Measurements from ENCODE around the gene GSTK1. TPM values are rescaled to one million over a fixed set of nuclear protein-coding genes. Genes with fewer than 3 reads are reported as not detected.
A peak's percentile ranks its signal among the peaks of the same experiment; 100 is the strongest.

The GSTK1 gene
- total RNA-seq, 1 experiment from 2014 or later: 131 TPM

GRCh38 chr7:143265017-143265693, 1.9 kb downstream of the GSTK1 start:
- Histone ChIP-seq H3K4me1 (replicated peaks) (peaks cover 4% of the 10 kb centered on the region; the same call in 1 of the 2 replicates), H3K9me3 (replicated peaks) (no peaks in the 10 kb centered on the region), H3K27ac (no peak overlapping the region), H3K4me3 (no peak overlapping the region), H3K36me3 (peaks cover 39% of the 10 kb centered on the region), H3K27me3 (replicated peaks) (no peaks in the 10 kb centered on the region)
- no peak for DNase-seq (ENCODE audit: low read depth in 1 of 2, low spot score in 2 of 2)

- no peak for DNase-seq (ENCODE audit: low read depth in 1 of 2, low spot score in 2 of 2)
- Histone ChIP-seq H3K4me3 (no peak overlapping the region), H3K27me3 (replicated peaks) (no peaks in the 10 kb centered on the region)
These were observed 6.0 kb downstream of the GSTK1 start for GRCh38 chr7:143269251-143269650.

DNA sequence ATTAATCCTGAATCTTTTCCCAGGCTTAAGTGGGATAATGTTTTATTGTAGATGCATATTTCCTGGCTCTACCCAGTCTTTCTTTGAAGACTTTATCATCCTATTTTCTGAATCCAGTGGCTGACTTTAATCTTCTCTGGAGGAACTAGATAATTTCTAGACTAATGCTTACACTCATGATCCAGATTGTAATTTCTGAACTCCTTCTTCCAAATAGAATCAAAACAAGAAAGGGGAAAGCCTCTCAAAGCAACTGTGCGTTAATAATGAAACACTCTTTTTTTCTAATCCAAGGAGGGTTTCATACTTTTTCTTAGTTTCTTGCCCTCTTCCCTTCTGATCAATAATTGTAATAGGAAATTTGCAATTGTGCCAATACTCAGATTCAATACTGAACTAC, 8.0 kb downstream of the GSTK1 start:
- Histone ChIP-seq H3K27ac (no peak overlapping the region), H3K4me3 (no peak overlapping the region), H3K36me3 (peaks cover 33% of the 10 kb centered on the region), H3K4me1 (replicated peaks) (no peaks in the 10 kb centered on the region), H3K9me3 (replicated peaks) (no peaks in the 10 kb centered on the region), H3K27me3 (replicated peaks) (no peaks in the 10 kb centered on the region)
- DNase-seq (ENCODE audit: low read depth in 1 of 2, low spot score in 2 of 2): no peak

More at GRCh38 chr7:143269251-143269650, 6.0 kb downstream of the GSTK1 start:
- no peak overlapping the region for H3K27ac ChIP-seq
- H3K4me1 ChIP-seq (replicated peaks): peaks cover under 1% of the 10 kb centered on the region; the same call in 1 of the 2 replicates
- H3K36me3 ChIP-seq: peaks cover 39% of the 10 kb centered on the region
- H3K9me3 ChIP-seq (replicated peaks): no peaks in the 10 kb centered on the region

DNA sequence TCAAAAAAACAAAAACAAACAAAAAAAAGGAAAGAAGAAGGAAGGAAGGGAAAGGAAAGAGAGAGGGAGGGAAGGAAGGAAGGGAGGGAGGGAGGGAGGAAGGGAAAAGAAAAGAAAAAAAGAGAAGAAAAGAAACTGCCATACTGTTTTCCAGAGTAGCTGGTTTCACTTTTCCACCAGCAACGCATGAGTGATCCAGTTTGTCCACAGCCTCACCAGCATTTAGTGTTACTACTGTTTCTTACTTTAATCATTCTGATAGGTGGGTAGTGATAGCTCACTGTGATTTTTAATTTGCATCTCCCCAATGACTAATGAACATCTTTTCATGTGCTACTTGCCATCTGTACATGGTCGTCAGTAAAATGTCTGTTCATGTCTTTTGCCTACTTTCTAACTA, 9.6 kb downstream of the GSTK1 start:
- Histone ChIP-seq H3K9me3 (replicated peaks) (no peaks in the 10 kb centered on the region), H3K36me3 (peaks cover 21% of the 10 kb centered on the region), H3K27ac (no peak overlapping the region), H3K4me3 (no peak overlapping the region), H3K27me3 (replicated peaks) (no peaks in the 10 kb centered on the region), H3K4me1 (replicated peaks) (no peaks in the 10 kb centered on the region)
- no peak for DNase-seq (ENCODE audit: low read depth in 1 of 2, low spot score in 2 of 2)

DNA sequence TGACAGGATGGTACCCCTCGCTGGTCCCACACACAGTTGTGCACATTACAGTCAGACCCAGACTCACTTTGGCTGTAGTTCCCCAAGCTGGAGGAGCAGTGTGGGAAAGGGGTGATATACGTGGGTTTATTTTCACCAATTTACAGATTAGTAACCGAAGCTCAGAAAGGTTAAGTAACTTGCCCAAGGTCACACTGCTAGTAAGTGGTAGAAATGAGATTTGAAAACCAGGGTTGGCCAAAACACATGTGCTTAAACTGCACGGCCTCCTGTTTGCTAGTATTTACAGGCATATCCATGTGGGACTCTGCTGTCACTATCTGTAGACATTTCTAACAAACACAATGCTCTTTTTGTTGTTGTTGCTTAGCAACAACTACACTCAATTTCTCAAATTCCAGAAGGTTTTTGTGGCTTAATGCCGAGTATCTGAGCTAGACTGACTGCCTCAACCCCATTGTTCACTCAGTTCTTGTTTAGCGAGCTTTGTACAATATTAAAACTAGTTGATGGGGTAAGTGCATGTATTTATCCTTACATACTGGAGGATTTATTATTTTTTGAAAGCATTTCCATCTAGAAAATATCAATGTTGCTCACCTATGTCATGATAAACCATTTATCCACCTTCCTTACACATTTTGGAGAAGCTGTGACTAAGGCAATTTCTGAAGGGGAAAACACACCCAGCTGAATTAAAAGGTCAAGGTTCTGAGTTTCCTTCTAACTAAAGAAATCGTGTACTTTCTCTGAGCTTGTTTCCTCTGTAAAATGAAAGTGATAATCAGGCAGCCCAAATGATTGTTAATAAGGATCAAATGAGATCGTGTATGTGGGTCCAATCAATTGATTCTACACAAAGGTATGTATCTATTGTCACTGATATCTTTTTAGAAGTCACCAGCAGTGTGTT, 16.2 kb downstream of the GSTK1 start:
- Histone ChIP-seq H3K36me3 (no peaks in the 10 kb centered on the region), H3K4me1 (replicated peaks) (peaks cover 13% of the 10 kb centered on the region), H3K27ac (peak overlapping the region; percentile 52), H3K4me3 (no peak overlapping the region), H3K9me3 (replicated peaks) (no peaks in the 10 kb centered on the region), H3K27me3 (replicated peaks) (no peaks in the 10 kb centered on the region)
- DNase-seq (ENCODE audit: low read depth in 1 of 2, low spot score in 2 of 2): peak in 1 of 2 experiments; percentile 68

GRCh38 chr7:143280160-143280559, 16.9 kb downstream of the GSTK1 start:
- Histone ChIP-seq H3K9me3 (replicated peaks) (no peaks in the 10 kb centered on the region), H3K27me3 (replicated peaks) (no peaks in the 10 kb centered on the region), H3K27ac (no peak overlapping the region), H3K4me3 (no peak overlapping the region), H3K4me1 (replicated peaks) (peaks cover 13% of the 10 kb centered on the region), H3K36me3 (no peaks in the 10 kb centered on the region)
- no peak for DNase-seq (ENCODE audit: low read depth in 1 of 2, low spot score in 2 of 2)

- DNase-seq (ENCODE audit: low read depth in 1 of 2, low spot score in 2 of 2): no peak
- peaks cover 13% of the 10 kb centered on the region for H3K4me1 ChIP-seq (replicated peaks)
- no peak overlapping the region for H3K27ac ChIP-seq
- no peaks in the 10 kb centered on the region for H3K27me3 ChIP-seq (replicated peaks)
- H3K4me3 ChIP-seq: no peak overlapping the region
- no peaks in the 10 kb centered on the region for H3K36me3 ChIP-seq
- no peaks in the 10 kb centered on the region for H3K9me3 ChIP-seq (replicated peaks)
These were observed 17.3 kb downstream of the GSTK1 start for GRCh38 chr7:143280566-143280965.

DNA sequence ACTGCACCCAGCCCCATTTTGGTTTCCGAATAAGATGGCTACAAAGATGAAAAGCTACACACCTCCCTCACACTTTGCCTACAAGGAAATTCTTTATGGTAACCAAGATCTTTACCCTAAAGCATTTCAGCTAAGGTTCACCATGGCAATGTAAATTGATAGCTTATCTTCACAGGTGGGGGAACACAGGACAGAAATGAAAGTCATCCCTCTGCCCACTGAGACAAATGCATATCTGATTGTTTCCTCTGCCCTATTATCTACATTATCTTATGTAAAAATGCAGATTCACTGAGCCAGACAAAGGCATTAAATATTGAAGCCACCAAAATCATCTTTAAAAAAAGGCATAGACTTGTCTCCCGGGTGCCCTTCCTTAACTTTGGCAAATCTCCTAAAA, 18.3 kb downstream of the GSTK1 start:
- H3K27ac ChIP-seq: no peak overlapping the region
- no peaks in the 10 kb centered on the region for H3K36me3 ChIP-seq
- H3K9me3 ChIP-seq (replicated peaks): no peaks in the 10 kb centered on the region
- H3K4me1 ChIP-seq (replicated peaks): peaks cover 13% of the 10 kb centered on the region
- H3K4me3 ChIP-seq: no peak overlapping the region
- DNase-seq (ENCODE audit: low read depth in 1 of 2, low spot score in 2 of 2): no peak
- no peaks in the 10 kb centered on the region for H3K27me3 ChIP-seq (replicated peaks)

- Histone ChIP-seq H3K27ac (no peak overlapping the region), H3K9me3 (replicated peaks) (no peaks in the 10 kb centered on the region), H3K4me1 (replicated peaks) (peaks cover 13% of the 10 kb centered on the region), H3K36me3 (no peaks in the 10 kb centered on the region), H3K4me3 (no peak overlapping the region), H3K27me3 (replicated peaks) (no peaks in the 10 kb centered on the region)
- DNase-seq (ENCODE audit: low read depth in 1 of 2, low spot score in 2 of 2): no peak
These were observed 18.9 kb downstream of the GSTK1 start for GRCh38 chr7:143282124-143282523.

GRCh38 chr7:143283381-143283780, 20.1 kb downstream of the GSTK1 start:
- Histone ChIP-seq H3K27ac (no peak overlapping the region), H3K4me3 (no peak overlapping the region), H3K9me3 (replicated peaks) (peaks cover 2% of the 10 kb centered on the region; the same call in 1 of the 2 replicates), H3K36me3 (peaks cover 2% of the 10 kb centered on the region), H3K27me3 (replicated peaks) (no peaks in the 10 kb centered on the region), H3K4me1 (replicated peaks) (peaks cover 17% of the 10 kb centered on the region)
- DNase-seq (ENCODE audit: low read depth in 1 of 2, low spot score in 2 of 2): no peak

GRCh38 chr7:143284591-143285469, 21.6 kb downstream of the GSTK1 start, which contains the start of gene TMEM139:
Gene TMEM139, plus strand, starts transcription at chr7:143284958. Its CDS starts 1,000 bp downstream, at chr7:143285958.
- Histone ChIP-seq H3K4me1 (replicated peaks) (peaks cover 14% of the 10 kb centered on the region), H3K4me3 (no peak within 1 kb of the TSS), H3K36me3 (peaks cover 6% of the 10 kb centered on the region), H3K27me3 (replicated peaks) (no peaks in the 10 kb centered on the region), H3K27ac (no peak within 1 kb of the TSS), H3K9me3 (replicated peaks) (peaks cover 2% of the 10 kb centered on the region; the same call in 1 of the 2 replicates)
- DNase-seq (ENCODE audit: low read depth in 1 of 2, low spot score in 2 of 2): no peak

- Histone ChIP-seq H3K4me1 (replicated peaks) (peaks cover 14% of the 10 kb centered on the region), H3K4me3 (no peak overlapping the region), H3K27ac (no peak overlapping the region), H3K27me3 (replicated peaks) (no peaks in the 10 kb centered on the region), H3K9me3 (replicated peaks) (peaks cover 2% of the 10 kb centered on the region; the same call in 1 of the 2 replicates), H3K36me3 (peaks cover 11% of the 10 kb centered on the region)
- DNase-seq (ENCODE audit: low read depth in 1 of 2, low spot score in 2 of 2): no peak
These were observed 22.2 kb downstream of the GSTK1 start for GRCh38 chr7:143285470-143285778.

GRCh38 chr7:143285806-143286521, 22.7 kb downstream of the GSTK1 start:
- no peak for DNase-seq (ENCODE audit: low read depth in 1 of 2, low spot score in 2 of 2)
- Histone ChIP-seq H3K4me1 (replicated peaks) (peaks cover 17% of the 10 kb centered on the region), H3K9me3 (replicated peaks) (peaks cover 2% of the 10 kb centered on the region; the same call in 1 of the 2 replicates), H3K27ac (no peak overlapping the region), H3K36me3 (peaks cover 16% of the 10 kb centered on the region), H3K27me3 (replicated peaks) (no peaks in the 10 kb centered on the region), H3K4me3 (no peak overlapping the region)

Measured in SJSA1 (cell line).